SK-N-SH (cell line): ENCODE results near the gene NSUN4. TPM values are rescaled to one million over a fixed set of nuclear protein-coding genes. Genes with fewer than 3 reads are reported as not detected.

Source experiments
- CTCF ChIA-PET: fragments of 300-600, 350-600 bp; formaldehyde crosslinking; extraction: SDS; loops from one replicate; lab custom pipeline; 2021; lab: Yijun Ruan, JAX
- POLR2A ChIA-PET: fragments of 350-600 bp; sonication (Branson Sonifier 250); formaldehyde crosslinking; extraction: SDS; loops from one replicate; lab custom pipeline; 2020; ENCODE audit warnings: antibody characterized with exemption, inconsistent platforms; lab: Yijun Ruan, JAX
- DNase-seq: peaks from one replicate; pipeline ENCODE4 v3.0.0; 2012
- H2AFZ ChIP-seq: fragments of 200-600 bp; sonication (generic); 2 replicates; pipeline ENCODE4 v1.8.1; 2016; ENCODE audit warnings: antibody characterized with exemption, mild to moderate bottlenecking, low read depth
- H3F3A ChIP-seq: fragments of 200-600 bp; sonication (generic); replicated peaks from 2 replicates; pipeline ENCODE3; 2016; ENCODE audit warnings: antibody characterized with exemption, mild to moderate bottlenecking; ENCODE audit not compliant: insufficient read depth
- H3K27ac ChIP-seq, 2 experiments: fragments of 200-500 bp in 1 of 2; fragments of 200-600 bp in 1 of 2; sonication (Bioruptor generic) in 1 of 2; sonication (generic), shearing (Covaris generic) in 1 of 2; 2 replicates each; pipeline versions ENCODE4 v1.5.1 to v1.6.1; 2014 to 2016; ENCODE audit warnings: low read depth in 2 of 2, inconsistent platforms in 1 of 2, low read length in 1 of 2, mild to moderate bottlenecking in 1 of 2, mixed read lengths in 1 of 2
- H3K27me3 ChIP-seq: fragments of 200-600 bp; sonication (generic), shearing (Covaris generic); 2 replicates; pipeline ENCODE4 v1.6.1; 2016; ENCODE audit warnings: mixed run types; ENCODE audit not compliant: insufficient read depth
- H3K36me3 ChIP-seq, 2 experiments: fragments of 200-500 bp in 1 of 2; fragments of 200-600 bp in 1 of 2; sonication (Bioruptor generic) in 1 of 2; sonication (generic) in 1 of 2; replicated peaks in 1 of 2; 2 replicates each; pipeline versions ENCODE3 to v1.5.1; 2014 to 2016; ENCODE audit warnings: low read length in 1 of 2, mild to moderate bottlenecking in 1 of 2; ENCODE audit not compliant: insufficient read depth in 2 of 2, control insufficient read depth in 1 of 2
- H3K4me1 ChIP-seq, 2 experiments: fragments of 200-500 bp in 1 of 2; fragments of 200-600 bp in 1 of 2; sonication (Bioruptor generic) in 1 of 2; sonication (generic), shearing (Covaris generic) in 1 of 2; 2 replicates each; pipeline versions ENCODE4 v1.5.1 to v1.6.1; 2014 to 2016; ENCODE audit warnings: low read depth in 1 of 2, low read length in 1 of 2, mixed run types in 1 of 2; ENCODE audit not compliant: insufficient read depth in 2 of 2, control insufficient read depth in 1 of 2
- H3K4me2 ChIP-seq: fragments of 200-600 bp; sonication (generic), shearing (Covaris generic); 2 replicates; pipeline ENCODE4 v1.6.1; 2017; ENCODE audit warnings: mixed run types
- H3K4me3 ChIP-seq, 2 experiments: fragments of 200-500 bp in 1 of 2; fragments of 200-600 bp in 1 of 2; sonication (Bioruptor generic) in 1 of 2; sonication (generic), shearing (Covaris generic) in 1 of 2; 2 replicates each; pipeline versions ENCODE4 v1.5.1 to v1.8.1; 2014 to 2016; ENCODE audit warnings: low read depth in 2 of 2, inconsistent platforms in 1 of 2, low read length in 1 of 2, mild to moderate bottlenecking in 1 of 2, mixed read lengths in 1 of 2, moderate library complexity in 1 of 2
- H3K79me2 ChIP-seq: fragments of 200-600 bp; sonication (generic); 2 replicates; pipeline ENCODE4 v1.8.1; 2017; ENCODE audit warnings: mild to moderate bottlenecking; ENCODE audit not compliant: insufficient read depth
- H3K9ac ChIP-seq: fragments of 200-600 bp; sonication (generic); 2 replicates; pipeline ENCODE4 v1.6.1; 2017; ENCODE audit warnings: mixed run types
- H3K9me2 ChIP-seq: fragments of 200-600 bp; sonication (generic); 2 replicates; pipeline ENCODE4 v1.6.1; 2017; ENCODE audit warnings: mixed run types
- H3K9me3 ChIP-seq: fragments of 200-600 bp; sonication (generic); 2 replicates; pipeline ENCODE4 v1.6.1; 2017; ENCODE audit warnings: mixed run types, mild to moderate bottlenecking, moderate library complexity
- H4K20me1 ChIP-seq: fragments of 200-600 bp; sonication (generic); 2 replicates; pipeline ENCODE4 v1.6.1; 2017; ENCODE audit warnings: mild to moderate bottlenecking, mixed run types; ENCODE audit not compliant: insufficient read depth
- CHD2 ChIP-seq: fragments of 150-350 bp; IDR thresholded peaks from 2 replicates; pipeline ENCODE4 v1.6.1; 2018; ENCODE audit warnings: low read length; ENCODE audit not compliant: partially characterized antibody
- EP300 ChIP-seq, 2 experiments: IDR thresholded peaks; 2 replicates each; pipeline versions ENCODE4 v1.4.0 to v1.6.1; 2012; ENCODE audit warnings: borderline replicate concordance in 1 of 2, low read depth in 1 of 2, low read length in 1 of 2
- FOXM1 ChIP-seq: IDR thresholded peaks from 2 replicates; pipeline ENCODE4 v1.4.0; 2012; ENCODE audit warnings: low read depth, mild to moderate bottlenecking
- IRF3 ChIP-seq: fragments of 150-350 bp; IDR thresholded peaks from 2 replicates; pipeline ENCODE4 v1.6.1; 2016; ENCODE audit warnings: mild to moderate bottlenecking, low read depth, low read length
- JUND ChIP-seq: IDR thresholded peaks from 2 replicates; pipeline ENCODE4 v1.4.0; 2012
- POLR2AphosphoS5 ChIP-seq: IDR thresholded peaks from 2 replicates; pipeline ENCODE4 v1.6.1; 2012; ENCODE audit warnings: low read depth, low read length
- RCOR1 ChIP-seq: fragments of 150-350 bp; IDR thresholded peaks from 2 replicates; pipeline ENCODE4 v1.6.1; 2017; ENCODE audit warnings: antibody characterized with exemption, low read length
- REST ChIP-seq: IDR thresholded peaks from 2 replicates; pipeline ENCODE4 v1.6.1; 2012; ENCODE audit warnings: mild to moderate bottlenecking, low read depth, low read length, moderate library complexity
- SMC3 ChIP-seq: IDR thresholded peaks from 2 replicates; pipeline ENCODE4 v1.6.1; 2012; ENCODE audit warnings: low read depth, low read length, improper control_type of control experiment
- TAF1 ChIP-seq: IDR thresholded peaks from 2 replicates; pipeline ENCODE4 v1.6.1; 2012; ENCODE audit warnings: low read depth, mild to moderate bottlenecking, low read length, moderate library complexity, borderline replicate concordance
- WGBS: methylation state at CpG from one replicate; pipeline ENCODE4 v1.1.6; 2017; ENCODE audit warnings: low lambda C conversion rate; 5-methylcytosine and 5-hydroxymethylcytosine counted together
- polyA plus RNA-seq, 3 experiments: library from polyadenylated mRNA; depleted of rRNA; stranded (reverse); fragments of >200 nt; gene quantifications; 2 replicates each; pipeline ENCODE4 v1.2.3, GENCODE V29; 2012
- TF ChIP-seq, protein P1 (sequence below): fragments of 200-600 bp; sonication (generic); IDR thresholded peaks from 2 replicates; pipeline ENCODE4 v1.6.1; 2017; ENCODE audit warnings: antibody characterized with exemption, mild to moderate bottlenecking, moderate library complexity
- TF ChIP-seq, protein P2 (sequence below): IDR thresholded peaks from 2 replicates; pipeline ENCODE4; 2012
- TF ChIP-seq, protein P3 (sequence below): fragments of 150-350 bp; IDR thresholded peaks from 2 replicates; pipeline ENCODE4 v1.6.1; 2017; ENCODE audit warnings: antibody characterized with exemption, low read length, low read depth, borderline replicate concordance

The NSUN4 gene
- polyA plus RNA-seq, 1 of the 3 experiments (the other 2 are of a cell fraction) = 14.7 TPM

GRCh38 chr1:46401964-46402626, 61.5 kb downstream of the NSUN4 start (continued):
- TF ChIP-seq REST = no peak
- TF ChIP-seq, protein P1, sequence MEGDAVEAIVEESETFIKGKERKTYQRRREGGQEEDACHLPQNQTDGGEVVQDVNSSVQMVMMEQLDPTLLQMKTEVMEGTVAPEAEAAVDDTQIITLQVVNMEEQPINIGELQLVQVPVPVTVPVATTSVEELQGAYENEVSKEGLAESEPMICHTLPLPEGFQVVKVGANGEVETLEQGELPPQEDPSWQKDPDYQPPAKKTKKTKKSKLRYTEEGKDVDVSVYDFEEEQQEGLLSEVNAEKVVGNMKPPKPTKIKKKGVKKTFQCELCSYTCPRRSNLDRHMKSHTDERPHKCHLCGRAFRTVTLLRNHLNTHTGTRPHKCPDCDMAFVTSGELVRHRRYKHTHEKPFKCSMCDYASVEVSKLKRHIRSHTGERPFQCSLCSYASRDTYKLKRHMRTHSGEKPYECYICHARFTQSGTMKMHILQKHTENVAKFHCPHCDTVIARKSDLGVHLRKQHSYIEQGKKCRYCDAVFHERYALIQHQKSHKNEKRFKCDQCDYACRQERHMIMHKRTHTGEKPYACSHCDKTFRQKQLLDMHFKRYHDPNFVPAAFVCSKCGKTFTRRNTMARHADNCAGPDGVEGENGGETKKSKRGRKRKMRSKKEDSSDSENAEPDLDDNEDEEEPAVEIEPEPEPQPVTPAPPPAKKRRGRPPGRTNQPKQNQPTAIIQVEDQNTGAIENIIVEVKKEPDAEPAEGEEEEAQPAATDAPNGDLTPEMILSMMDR = no peak

DNA sequence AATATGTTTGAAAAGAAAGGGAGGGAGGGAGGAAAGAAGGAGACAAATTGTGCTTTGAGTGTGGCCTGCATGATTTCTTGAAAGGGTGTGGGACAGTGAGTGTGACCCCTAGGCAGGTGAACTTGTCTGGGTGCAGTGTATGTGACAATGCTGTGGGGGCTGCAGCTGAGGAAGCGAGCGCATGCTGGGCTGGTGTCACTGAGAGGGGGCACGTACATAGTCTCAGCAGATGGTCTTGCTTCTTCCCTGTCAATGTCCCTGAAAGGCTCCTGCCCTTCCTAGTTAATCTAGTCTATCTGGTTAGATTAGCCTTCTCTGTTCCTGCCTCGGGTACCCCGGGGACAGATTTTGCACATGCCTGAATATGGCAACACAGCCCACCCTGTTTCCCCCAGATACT, 63.3 kb downstream of the NSUN4 start:
- Histone ChIP-seq H3K9ac (no peak overlapping the region), H3K36me3 (no peaks in the 10 kb centered on the region), H3K27me3 (no peaks in the 10 kb centered on the region), H3K9me2 (no peaks in the 10 kb centered on the region), H3F3A (no peaks in the 10 kb centered on the region), H3K4me3 (no peak overlapping the region), H2AFZ (no peak overlapping the region), H3K9me3 (no peaks in the 10 kb centered on the region), H3K4me2 (no peak overlapping the region), H3K27ac (no peak overlapping the region), H3K4me1 (no peaks in the 10 kb centered on the region; a peak in 1 of 4 replicates), H4K20me1 (no peaks in the 10 kb centered on the region), H3K79me2 (no peaks in the 10 kb centered on the region)
- POLR2A ChIA-PET = no interaction called here
- 64% methylated on average over 4 of the region's 5 CpGs for WGBS
- CTCF ChIA-PET = interaction anchor here (1.2 to 3.0 kb wide), 6 partner anchors 11 to 321 kb away, joined by 4 to 9 read pairs (median 5); partner anchors contain the start of gene NSUN4
- DNase-seq = no peak
- TF ChIP-seq CHD2 (no peak), TAF1 (no peak), FOXM1 (no peak), SMC3 (no peak), REST (no peak), JUND (no peak), IRF3 (no peak), RCOR1 (no peak), EP300 (IDR thresholded peaks at IDR 0.05; ENCODE audit: borderline replicate concordance in 1 of 2, low read depth in 1 of 2, low read length in 1 of 2) (no peak), POLR2AphosphoS5 (no peak)
- TF ChIP-seq, protein P1 = no peak
- TF ChIP-seq, protein P2, sequence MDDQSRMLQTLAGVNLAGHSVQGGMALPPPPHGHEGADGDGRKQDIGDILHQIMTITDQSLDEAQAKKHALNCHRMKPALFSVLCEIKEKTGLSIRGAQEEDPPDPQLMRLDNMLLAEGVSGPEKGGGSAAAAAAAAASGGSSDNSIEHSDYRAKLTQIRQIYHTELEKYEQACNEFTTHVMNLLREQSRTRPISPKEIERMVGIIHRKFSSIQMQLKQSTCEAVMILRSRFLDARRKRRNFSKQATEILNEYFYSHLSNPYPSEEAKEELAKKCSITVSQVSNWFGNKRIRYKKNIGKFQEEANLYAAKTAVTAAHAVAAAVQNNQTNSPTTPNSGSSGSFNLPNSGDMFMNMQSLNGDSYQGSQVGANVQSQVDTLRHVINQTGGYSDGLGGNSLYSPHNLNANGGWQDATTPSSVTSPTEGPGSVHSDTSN = no peak
- TF ChIP-seq, protein P3, sequence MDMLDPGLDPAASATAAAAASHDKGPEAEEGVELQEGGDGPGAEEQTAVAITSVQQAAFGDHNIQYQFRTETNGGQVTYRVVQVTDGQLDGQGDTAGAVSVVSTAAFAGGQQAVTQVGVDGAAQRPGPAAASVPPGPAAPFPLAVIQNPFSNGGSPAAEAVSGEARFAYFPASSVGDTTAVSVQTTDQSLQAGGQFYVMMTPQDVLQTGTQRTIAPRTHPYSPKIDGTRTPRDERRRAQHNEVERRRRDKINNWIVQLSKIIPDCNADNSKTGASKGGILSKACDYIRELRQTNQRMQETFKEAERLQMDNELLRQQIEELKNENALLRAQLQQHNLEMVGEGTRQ = no peak
